H54 (cell line): ENCODE results near the gene CMTM3.
"Not testable (repeated sequence)": the region's sequence is repeated elsewhere in the genome, so short reads cannot be mapped to it uniquely, and the experiment has no call there.

Experiments used
- DNase-seq: peaks from one replicate; pipeline ENCODE4 v3.0.0; 2011; ENCODE audit warnings: low spot score, mixed read lengths; ENCODE audit not compliant: insufficient read length
- FAIRE-seq: peaks from 3 replicates; lab custom pipeline; 2011; peaks lifted over from hg19 to GRCh38; lab: Jason Lieb, UNC
- POLR2A ChIP-seq: IDR thresholded peaks from 2 replicates; pipeline ENCODE4 v1.6.1; 2011; ENCODE audit warnings: low read depth, mild to moderate bottlenecking, low read length

The CMTM3 gene

DNA sequence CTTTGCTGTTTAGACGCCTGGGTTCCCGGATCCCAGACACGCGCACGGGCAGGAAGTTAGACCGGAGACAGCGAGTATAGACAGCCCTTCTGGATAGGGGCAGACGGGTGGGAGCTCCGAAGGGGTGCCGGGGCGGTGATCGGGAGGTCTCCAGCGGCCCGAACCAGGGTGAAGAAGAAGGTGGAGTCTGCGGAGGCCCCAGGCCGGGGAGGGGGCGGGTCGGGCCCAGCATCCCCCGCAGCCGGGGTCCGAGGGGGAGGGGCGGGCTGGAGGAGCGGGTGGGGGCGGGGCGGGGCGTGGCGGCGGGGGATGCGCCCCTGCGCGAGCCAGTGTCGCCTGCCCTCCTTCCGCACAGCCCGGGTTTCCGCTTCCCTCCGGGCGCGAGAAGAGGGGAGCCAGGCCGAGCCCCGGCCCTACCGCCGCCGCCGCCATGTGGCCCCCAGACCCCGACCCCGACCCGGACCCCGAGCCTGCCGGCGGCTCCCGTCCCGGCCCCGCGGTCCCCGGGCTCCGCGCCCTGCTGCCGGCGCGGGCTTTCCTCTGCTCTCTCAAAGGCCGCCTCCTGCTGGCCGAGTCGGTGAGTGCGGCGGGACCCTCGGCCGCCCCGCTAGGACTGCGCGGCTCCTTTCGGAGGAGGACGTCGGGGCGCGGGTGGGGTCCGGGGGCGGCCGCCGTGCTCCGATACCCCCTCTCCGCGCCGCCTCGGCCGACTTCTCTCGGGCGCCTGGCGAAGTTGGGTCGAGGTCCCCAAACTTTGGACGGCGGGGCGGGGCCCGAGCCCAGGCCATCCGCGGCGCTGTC, at the start of gene CMTM3:
TSS of gene CMTM3 (plus strand) at position 329 of the 801 bp plus-strand sequence. CDS start at position 431, 102 bp downstream.
- DNase-seq (peak; percentile 60), FAIRE-seq (no peak)
- TF ChIP-seq POLR2A = no peak

- TF ChIP-seq POLR2A = no peak
- DNase-seq = no peak
- FAIRE-seq = no peak
Observed at GRCh38 chr16:66560107-66560506, 44.4 kb upstream of the CMTM3 start.

GRCh38 chr16:66561381-66562080, 43.0 kb upstream of the CMTM3 start:
- no peak for FAIRE-seq
- no peak for DNase-seq
- no peak for TF ChIP-seq POLR2A

DNA sequence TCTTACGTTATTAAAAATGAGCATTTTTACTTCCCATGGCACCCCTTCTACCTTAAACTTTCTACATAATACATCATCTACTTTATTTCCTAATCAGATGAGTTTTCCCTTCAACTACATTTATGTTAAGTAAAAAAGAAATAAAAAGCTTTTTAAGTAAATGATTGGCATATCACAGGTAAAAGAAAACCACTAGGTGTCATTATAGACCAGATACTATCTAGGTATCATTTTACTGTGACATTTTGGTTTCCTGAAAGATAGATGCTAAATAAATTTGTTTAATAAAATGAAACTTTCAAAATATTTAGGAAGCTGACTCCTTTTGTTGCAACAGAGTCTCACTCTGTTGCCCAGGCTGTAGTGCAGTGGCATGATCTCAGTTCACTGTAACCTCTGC, 42.1 kb upstream of the CMTM3 start:
- DNase-seq (no peak), FAIRE-seq (no peak)
- TF ChIP-seq POLR2A = no peak

GRCh38 chr16:66562986-66563385, 41.5 kb upstream of the CMTM3 start:
- no peak for TF ChIP-seq POLR2A
- DNase-seq (no peak), FAIRE-seq (no peak)

GRCh38 chr16:66563574-66564334, 40.8 kb upstream of the CMTM3 start:
- DNase-seq (no peak), FAIRE-seq (no peak)
- TF ChIP-seq POLR2A = no peak

DNA sequence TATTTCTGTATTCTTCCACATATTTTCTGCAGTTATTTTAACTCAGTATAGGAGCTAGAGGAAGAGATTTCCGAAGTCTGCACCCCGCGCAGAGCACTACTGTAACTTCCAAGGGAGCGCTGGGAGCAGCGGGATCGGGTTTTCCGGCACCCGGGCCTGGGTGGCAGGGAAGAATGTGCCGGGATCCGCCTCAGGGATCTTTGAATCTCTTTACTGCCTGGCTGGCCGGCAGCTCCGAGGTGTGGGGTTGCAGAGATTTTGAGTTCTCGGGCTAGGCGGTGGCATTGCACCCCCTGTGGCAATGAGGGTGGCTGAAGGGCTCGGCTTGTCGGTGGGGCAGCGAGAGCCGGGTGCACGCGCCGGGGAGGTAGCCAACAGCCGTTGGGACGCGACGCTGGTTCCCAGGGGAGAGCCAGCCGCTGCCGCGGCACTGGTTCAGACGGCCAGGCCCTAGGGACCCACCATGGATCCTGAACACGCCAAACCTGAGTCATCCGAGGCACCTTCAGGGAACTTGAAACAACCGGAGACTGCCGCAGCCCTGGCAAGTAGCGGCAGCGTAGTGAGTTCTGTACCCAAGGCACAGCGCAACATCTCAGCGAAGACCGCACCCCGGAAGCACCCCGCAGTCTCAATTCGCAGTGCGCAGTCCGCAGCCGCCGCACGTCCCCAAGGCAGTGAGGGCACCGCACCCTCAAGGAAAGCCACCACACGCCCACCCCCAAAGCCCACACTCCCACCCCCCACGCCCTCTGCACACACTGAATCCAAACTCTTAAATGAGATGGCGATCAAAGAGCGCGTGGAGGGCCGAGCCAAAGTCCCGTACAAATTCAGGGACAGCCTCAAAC, 38.2 kb upstream of the CMTM3 start, which contains the start of gene CMTM1:
TSS of gene CMTM1 (plus strand) at position 389 of the 851 bp plus-strand sequence. CDS start at position 464, 75 bp downstream.
- no peak for FAIRE-seq
- no peak for TF ChIP-seq POLR2A
- DNase-seq = no peak

DNA sequence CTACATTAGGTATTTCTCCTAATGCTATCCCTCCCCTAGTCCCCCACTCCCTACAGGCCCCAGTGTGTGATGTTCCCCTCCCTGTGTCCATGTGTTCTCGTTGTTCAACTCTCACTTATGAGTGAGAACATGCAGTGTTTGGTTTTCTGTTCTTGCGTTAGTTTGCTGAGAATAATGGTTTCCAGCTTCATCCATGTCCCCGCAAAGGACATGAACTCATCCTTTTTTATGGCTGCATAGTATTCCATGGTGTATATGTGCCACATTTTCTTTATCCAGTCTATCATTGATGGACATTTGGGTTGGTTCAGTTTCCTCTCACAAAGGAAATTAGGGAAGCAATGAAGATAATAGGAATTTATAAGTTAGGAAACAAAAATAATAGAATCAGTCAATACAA, 37.2 kb upstream of the CMTM3 start:
- FAIRE-seq, DNase-seq: not testable (repeated sequence)

GRCh38 chr16:66568355-66568754, 36.1 kb upstream of the CMTM3 start:
- FAIRE-seq = no peak
- no peak for TF ChIP-seq POLR2A
- no peak for DNase-seq

DNA sequence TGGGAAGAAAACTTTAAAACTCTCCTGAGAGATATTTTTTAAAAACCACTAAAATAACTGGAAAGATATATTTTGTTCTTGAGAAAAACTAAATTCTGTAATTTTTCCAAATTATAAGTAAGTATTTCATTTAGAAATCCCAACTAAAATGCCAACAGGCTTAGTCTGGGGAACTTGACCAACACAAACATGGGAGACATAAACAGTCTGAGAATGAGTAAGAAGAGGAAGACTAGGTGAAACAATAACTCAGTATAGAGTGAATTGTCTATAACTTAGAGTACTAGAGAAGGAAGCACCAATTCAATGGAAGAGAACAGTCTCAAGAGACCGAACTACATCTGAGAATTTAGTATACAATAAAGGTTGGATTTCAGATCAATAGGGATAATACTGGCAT, 35.4 kb upstream of the CMTM3 start:
- DNase-seq (no peak), FAIRE-seq (peak; percentile 11)
- TF ChIP-seq POLR2A = no peak

DNA sequence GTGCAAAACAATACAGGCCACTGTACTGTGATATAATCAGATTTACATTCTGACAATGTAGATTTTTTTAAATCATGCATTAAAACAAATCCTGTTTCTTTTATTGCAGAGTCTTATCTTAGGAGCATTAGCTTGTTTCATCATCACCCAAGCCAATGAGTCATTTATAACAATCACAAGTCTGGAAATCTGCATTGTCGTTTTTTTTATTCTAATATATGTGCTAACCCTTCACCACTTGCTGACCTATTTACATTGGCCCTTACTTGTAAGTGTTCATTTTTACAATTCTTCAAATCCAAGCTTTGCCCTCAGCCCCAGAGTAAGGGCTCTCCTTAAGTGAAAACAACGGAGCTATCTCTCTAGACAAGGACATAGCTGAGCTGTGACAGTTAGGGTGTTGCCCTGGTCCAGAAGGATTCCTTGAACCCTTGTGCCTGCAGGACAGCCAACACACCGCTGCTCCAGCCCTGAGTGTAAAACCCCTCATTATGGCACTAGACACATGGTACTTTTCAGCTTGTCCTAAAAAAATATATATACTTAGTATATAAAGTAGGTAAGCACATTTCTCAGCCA, 34.6 kb upstream of the CMTM3 start:
- FAIRE-seq = no peak
- no peak for DNase-seq
- TF ChIP-seq POLR2A = no peak

GRCh38 chr16:66572356-66572755, 32.1 kb upstream of the CMTM3 start:
- no peak for FAIRE-seq

DNA sequence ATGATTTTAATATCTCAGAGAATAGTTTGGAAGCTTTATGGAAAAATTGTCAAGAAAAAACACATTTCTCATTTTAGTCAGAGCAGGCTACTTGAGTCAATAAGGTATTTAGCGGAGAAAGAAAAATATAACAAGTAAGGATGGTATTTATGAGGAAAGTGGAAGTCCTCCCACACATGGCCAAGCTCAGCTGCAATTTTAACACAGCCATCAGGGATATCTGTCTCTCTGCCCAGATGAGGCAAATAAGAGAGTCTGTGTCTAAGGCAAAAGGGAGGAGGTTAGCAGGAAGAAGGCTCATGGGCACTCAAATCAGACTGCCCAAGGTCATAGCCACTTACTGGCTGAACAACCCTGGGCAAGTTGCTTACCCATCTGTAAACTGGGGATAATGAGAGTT, 30.4 kb upstream of the CMTM3 start:
- DNase-seq = no peak
- no peak for FAIRE-seq
- TF ChIP-seq POLR2A = no peak

More at GRCh38 chr16:66572356-66572755, 32.1 kb upstream of the CMTM3 start:
- no peak for TF ChIP-seq POLR2A
- no peak for DNase-seq
